HG02840 (cell line): Measurements from ENCODE around the gene FDXACB1.

Experiments
- ATAC-seq: cut with Tn5 transposase; IDR thresholded peaks from one replicate; pipeline ENCODE4 v1.9.1; 2021; ENCODE audit warnings: mild to moderate bottlenecking, moderate library complexity, moderate number of reproducible peaks; ENCODE audit not compliant: unreplicated experiment, low FRiP score

FDXACB1 gene

DNA sequence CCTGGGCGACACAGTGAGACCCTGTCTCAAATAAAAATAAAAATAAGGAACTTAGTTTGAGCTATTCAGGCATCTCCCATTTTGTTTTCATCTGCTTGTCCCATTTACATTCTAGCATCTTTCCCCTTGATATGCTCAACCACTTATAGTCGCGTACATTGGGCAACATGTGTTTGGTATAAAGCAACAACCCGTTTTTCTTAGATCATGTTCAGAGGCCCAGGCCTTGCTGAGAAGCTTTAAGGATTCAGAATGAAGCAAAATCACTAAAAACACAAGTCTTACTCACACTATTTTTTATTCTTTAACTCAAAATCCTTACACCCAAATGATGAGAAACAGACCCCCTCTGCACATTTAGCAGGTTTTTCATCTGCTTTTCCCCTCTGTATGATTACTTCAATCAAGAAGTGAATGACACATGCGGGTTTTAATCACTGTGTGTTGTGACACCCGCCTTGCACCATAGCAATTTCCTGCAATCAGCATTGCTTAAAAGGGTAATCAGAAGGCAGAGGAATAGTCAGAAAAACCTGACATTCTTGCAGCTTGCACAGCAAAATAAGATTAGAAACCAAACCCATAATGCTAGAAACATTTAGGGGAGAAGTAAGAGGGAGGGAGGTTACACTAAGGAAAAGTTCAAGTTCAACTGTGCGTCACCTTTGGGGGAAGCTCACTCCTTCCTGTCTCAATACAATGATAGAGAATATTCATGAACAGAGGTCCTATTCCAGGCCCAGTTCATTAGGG lies 33.5 kb downstream of the FDXACB1 start:
- no peak for ATAC-seq

DNA sequence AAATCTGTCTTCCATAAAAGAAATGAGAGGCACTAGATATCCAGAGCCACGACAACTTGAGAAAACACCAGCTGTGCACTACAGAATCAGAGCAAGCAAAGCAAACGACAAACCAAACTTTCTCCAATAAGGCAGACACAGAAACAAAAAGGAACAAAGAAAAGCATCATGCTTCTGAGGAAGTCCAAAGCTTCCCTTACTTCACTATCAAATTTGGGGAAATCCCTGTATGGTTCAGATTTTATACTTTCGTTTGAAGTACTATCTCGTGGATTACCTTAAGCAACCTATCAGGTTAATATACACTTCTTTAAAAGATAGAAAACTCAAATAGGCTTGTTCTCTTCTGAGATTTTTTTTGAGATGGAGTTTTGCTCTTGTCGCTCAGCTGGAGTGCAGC lies 35.3 kb downstream of the FDXACB1 start:
- no peak for ATAC-seq

DNA sequence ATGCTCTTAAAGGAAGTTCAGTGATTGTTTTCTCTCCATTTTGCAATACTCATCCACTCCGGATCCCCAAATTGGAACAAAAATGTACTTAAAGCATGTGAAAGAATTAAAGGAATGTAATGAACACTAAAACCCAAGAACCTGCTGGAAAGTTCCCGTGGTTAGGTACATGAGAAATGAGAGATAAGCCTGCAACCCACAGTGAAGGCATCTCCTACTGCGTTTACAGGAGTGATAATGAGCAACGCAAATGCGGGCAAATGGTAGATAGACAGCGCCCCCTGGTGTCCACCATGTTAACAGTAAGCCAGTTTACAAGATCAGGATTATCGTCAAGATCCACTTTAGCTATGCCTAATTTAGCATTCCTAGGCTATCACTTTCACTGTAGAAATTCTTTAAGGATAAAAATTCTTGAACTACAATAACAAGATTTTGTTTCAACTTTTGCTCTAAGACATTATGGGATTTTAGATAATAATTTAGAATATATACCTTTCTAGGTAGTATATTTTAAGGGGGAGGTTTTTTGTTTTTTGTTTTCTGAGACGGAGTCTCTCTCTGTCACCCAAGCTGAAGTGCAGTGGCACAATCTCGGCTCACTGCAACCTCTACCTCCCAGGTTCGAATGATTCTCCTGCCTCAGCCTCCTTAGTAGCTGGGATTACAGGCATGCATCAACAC lies 37.5 kb downstream of the FDXACB1 start:
- no peak for ATAC-seq

DNA sequence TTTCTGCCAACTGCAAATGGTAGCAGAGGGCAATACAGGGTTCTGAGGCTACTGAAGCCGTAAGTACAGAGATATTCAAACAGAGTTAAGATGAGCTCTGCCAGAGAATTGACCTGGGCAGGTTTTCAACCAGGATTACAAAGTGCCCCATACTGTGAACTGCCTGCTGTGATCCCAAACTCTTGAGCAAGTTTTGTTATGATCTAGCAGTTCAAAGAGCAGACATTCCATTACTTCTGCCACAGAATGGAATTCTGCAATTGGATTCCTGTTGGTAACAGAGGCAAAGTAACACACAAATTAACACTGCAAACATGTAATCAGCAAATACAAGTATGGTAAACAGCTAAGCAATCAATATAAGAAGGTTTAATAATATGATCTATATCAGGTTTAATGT lies 38.8 kb downstream of the FDXACB1 start:
- no peak for ATAC-seq

DNA sequence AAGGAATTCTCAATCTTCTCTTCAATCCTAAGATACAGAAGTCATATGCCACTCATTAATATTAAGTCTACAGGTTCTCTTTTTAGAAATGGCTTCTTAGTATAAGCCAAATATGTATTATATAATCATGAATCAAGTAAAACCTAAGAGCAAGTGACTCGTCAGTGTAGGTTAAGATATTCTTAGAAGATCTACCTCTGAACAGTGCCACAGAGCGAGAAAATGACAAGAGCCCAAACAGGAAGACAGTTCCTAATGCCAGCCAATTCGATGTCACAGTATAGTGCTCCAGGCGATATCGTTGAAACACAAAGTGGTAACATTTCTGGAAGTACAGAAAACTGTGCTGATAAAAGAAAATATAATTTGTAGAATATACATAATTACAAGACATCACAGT lies 40.9 kb downstream of the FDXACB1 start:
- no peak for ATAC-seq

DNA sequence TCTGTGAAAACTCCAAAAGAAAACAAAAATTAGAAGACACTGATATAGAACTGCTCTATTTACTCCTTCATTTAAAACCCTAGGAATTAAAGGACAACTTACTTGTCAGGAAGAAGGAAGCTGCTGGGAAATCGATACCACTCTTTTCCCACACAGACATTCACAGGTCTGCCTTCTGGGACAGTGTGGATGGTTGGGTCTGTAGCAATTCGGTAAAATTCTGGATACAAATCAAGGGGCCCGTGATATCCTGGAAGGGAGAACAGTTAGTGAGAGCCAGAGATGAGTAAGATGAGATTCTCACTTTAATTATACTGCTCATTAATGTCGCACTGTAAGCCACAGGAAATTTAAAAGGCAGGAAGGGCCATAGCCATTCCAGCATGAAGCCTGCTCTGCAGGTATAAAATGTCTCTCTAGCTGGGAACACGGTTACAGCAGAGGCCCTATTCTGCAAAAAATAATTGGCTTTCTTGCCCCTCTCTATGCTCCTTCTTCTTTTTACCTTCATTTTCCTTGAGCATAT lies 41.5 kb downstream of the FDXACB1 start:
- ATAC-seq: no peak

DNA sequence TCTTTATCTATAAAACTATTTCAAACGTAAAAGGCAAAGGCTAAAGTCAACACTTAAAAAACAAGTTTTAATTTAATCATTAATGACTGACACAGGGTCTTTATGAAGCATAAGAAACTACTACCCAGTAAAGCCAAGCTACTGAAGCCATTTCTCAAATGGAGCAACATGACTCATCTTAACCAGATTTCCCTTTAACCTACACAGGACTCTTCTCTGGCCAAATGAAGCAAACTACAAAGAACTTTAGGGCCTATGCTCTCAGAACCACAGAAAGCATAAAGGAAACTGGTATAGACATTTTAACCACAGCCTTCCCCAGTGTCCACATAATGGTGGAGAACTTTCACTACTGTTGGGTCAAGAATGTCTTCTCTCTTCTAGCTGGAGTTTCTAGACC lies 42.2 kb downstream of the FDXACB1 start:
- peak; percentile 76 for ATAC-seq

DNA sequence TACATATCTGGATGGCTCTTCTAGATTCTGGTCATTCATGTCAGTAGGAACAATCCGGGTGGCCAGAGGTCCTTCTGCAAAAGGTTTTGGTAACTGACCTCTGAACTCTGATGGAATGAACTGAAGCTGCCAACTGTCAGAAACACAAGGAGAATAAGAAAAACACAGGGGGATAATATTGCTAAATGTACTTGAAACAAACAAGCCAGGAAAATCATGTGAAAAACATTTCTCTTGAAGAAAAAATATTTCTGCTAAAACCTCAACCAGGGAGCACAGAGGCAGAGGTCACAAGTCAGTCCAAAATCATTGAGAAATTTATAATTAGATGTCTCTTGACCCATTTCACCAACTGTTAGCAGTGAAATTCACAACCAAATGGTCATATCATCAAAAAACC lies 42.8 kb downstream of the FDXACB1 start:
- no peak for ATAC-seq

DNA sequence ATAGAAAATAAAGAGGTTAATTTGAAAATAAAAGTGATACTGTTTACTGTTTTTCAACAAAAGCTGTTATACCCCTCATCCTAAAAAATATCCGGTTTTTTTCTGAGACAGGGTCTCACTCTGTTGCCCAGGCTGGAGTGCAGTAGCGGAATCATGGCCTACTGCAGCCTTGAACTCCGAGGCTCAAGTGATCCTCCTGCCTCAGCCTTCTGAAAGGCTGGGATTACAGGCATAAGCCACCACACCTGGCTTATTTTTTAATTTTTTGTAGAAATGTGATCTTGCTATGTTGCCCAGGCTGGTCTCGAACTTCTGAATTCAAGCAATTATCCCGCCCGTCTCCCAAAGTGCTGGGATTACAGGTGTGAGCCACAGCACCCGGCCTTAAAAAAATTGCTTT lies 43.3 kb downstream of the FDXACB1 start:
- ATAC-seq: no peak

DNA sequence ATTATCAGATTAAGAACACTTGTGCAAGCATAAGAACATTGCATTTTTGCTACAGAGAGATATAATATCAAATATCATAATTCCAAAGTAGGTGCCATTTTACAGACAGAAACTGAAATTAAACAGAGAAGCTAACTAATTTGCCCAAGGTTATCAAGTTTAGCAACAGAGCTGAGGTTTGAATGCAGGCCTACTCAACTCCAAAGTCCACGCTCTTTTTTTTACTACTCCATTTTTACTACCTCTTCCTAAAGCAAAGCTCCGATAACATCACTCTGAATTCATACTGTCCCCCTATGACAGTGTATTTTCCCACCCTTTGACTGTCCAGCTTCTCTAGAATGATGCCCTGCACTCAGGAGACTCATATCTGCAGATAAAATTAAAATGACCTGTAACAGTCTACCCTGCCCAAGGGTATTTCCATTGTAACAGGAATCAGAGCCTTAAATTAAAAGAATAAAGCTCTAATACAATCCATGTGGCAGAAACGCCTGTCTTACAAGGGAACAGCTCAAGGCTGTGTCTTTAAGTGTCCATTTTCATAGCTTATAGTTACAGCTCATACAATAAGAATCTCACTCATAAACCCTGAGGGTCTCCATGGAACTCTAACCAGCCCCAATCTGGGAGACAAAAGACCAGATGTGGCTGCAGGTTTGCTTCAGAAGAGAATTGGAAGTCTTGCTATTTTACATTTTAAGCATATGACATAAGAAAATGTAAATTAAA lies 44.4 kb downstream of the FDXACB1 start:
- ATAC-seq: no peak

DNA sequence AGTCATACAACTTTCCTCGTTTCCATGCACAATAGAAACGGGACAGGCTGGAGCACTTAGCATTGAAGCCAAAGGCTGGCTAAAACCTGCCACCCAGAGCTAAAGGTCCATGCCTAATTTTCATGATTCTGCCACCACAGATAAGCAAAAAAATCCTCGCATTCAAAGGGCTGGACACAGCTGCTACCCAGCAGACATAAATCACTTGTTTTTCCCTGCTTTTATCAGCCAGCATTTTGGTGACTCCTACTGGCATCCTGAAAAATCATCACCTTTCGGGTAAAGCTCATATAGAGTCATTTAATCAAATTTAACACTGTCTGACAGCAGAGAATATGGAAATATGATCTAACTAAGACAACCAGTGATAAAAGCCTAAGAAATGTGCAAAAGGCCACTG lies 45.4 kb downstream of the FDXACB1 start:
- no peak for ATAC-seq

DNA sequence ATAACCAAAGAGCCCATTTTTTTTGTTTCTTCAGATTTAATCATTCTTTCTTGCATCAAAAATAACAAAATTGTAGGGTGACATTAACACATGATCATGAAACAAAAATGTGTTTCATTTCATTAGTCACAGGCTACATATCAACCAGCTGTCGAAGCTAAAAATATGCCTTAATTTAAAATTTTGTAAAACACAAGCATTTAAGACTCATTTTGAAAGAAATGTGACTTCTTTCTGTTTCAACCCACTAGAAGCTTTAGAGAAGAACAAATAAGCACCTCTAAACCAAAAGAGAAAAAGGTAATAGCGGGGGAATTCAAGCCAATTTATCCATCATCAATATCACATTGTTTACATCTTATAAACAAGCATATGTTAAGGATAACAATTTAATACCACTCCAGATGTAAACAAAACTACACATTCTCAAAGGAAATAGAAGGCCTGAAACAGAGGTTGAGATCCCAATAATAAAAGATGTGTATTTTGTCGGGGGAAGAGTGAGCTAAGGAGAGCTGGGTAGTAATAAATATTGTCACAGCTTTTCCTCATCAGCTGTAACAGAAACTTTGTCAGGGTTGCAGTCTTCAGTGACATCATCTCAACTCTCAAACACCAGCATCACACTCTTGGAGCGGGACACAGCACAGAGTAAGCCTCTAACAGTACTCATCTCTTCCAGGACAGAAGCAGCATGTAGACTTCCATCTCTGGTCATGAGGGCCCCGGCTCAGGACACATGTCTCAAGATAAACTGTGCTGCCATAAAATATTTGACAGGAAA lies 49.6 kb downstream of the FDXACB1 start:
- ATAC-seq: peak; percentile 58

DNA sequence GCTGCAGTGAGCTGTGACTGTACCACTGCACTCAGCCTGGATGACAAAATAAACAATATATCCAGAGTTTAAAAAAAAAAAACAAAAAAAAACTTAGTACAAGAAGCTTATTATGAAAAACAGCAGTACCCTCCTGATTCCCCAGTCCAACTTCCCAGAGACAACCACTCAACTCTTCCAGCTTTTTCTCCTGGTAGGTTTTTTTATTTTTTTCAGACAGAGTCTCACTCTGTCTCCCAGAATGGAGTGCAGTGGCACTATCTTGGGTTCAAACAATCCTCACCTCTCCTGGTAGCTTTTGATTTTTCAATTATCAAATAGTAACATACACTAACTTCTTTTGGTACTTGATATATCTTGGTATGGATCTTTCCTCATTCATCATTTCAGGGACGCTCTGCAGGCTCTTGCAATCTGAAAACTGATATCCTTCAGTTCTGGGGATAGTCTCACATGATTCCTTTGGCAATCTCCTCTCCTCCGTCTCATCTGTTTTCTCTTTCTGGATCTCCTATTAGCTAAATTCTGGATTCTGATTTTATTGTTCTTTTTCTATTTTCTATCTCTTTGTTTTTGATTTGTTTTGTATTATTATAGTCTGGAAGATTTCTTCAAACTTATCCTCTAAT lies 52.5 kb downstream of the FDXACB1 start:
- no peak for ATAC-seq
